ENCODE data around the gene MRPL40.
A peak's percentile ranks its signal among the peaks of the same experiment; 100 is the strongest.
"Not testable (repeated sequence)": the region's sequence is repeated elsewhere in the genome, so short reads cannot be mapped to it uniquely, and the experiment has no call there.

MRPL40 gene

GRCh38 chr22:19440411-19441195 lies 8.3 kb downstream of the MRPL40 start:
- DNase-seq (ENCODE audit: low read depth in 4 of 4, low spot score in 1 of 4), result no peak

DNA sequence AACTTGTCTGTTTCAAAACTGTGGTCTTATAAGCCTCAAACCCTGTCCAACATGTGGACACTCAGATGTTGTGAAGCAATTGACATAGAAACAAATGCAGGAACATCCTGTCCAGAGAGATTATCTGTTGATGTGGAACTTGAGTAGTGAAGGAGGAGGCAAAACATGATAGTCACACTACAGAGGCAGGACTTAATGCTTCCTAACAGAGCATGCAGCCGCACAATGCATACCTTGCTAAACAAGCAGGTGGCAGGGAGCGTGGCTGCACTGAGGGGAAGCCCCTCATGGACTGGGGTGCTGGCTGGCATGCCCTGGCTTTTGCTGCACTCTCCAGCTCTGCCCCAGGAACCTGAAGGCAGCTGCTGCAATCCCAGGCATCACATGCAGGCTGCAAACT lies 9.8 kb downstream of the MRPL40 start:
- DNase-seq (ENCODE audit: low read depth in 4 of 4, low spot score in 1 of 4), result no peak

- DNase-seq (ENCODE audit: low read depth in 4 of 4, low spot score in 1 of 4), result no peak
Measured at GRCh38 chr22:19443544-19444211, 11.3 kb downstream of the MRPL40 start.

DNA sequence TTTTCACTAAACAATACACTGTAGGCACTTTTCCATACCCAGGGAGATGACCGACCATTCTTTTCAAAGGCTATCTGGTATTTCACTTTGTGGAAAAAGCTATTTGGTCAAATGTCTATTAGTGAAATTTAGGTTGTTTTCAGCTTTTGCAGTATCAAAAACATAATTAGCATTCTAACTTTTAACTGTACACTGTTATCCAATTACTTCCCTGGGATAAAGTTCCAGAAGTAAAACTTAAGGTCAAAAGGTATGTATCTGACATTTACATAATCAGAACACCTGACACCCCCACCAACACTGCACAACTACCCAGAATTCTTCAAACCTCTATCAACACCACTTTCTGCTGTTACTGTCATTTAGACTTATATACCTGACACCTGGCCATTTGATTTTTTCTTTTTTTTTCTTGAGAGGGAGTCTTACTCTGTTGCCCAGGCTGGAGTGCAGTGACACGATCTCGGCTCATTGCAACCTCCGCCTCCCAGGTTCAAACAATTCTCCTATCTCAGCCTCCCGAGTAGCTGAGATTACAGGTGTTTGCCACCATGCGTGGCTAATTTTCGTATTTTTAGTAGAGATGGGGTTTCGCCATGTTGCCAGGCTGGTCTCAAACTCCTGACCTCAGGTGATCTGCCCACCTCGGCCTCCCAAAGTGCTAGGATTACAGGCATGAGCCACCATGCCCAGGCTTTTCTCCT lies 13.1 kb downstream of the MRPL40 start:
- DNase-seq (ENCODE audit: low read depth in 4 of 4, low spot score in 1 of 4), result not testable (repeated sequence)

- no peak for DNase-seq (ENCODE audit: low read depth in 4 of 4, low spot score in 1 of 4)
Measured at GRCh38 chr22:19446603-19447329, 14.4 kb downstream of the MRPL40 start.

DNA sequence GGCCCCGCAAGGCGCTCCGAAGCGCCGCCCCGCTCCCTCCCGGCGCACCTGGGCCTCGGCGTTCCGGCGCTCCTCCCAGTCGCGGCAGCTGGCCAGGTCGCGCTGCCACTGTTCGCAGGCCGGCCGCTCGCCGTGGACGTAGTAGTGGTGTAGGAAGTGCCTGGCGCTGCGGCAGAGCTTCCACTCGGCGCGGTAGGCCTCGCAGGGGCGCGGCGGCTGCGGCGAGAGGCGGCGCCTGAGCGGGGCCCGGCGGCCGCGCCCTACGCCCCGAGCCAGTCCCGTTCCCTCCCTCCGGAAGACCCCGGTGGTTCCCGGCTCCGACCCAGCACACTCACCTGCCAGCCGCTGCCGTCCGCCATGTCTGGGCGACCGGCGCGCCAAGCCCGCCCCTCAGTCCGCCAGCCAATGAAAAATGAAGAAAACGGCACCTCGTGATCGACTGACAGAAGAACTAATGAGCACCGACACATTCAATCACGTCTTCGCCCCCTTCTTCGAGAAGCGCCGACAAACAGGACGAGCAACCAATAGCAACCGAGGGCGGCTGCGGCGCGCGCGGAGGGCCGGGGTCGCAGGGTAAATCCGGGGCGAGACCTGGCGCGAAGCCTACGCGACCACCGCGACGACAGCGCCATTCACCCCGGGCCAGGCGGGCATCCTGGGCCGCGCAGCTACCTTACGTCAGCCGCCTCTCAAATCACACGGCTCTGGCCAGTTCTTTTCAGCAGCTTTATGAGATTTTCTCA lies 15.2 kb downstream of the MRPL40 start, which contains the start of gene C22orf39:
C22orf39 (minus strand) TSS at position 382 of the 746 bp plus-strand sequence; CDS start at position 359, 23 bp downstream.
- DNase-seq (ENCODE audit: low read depth in 4 of 4, low spot score in 1 of 4), result peak; percentile 65 to 79 (median 72)

- DNase-seq (ENCODE audit: low read depth in 4 of 4, low spot score in 1 of 4), result no peak
Measured at GRCh38 chr22:19448076-19448607, 15.8 kb downstream of the MRPL40 start.

- DNase-seq (ENCODE audit: low read depth in 4 of 4, low spot score in 1 of 4), result peak in 2 of 4 experiments; percentile 36 to 45
Measured at GRCh38 chr22:19448739-19449421, 16.5 kb downstream of the MRPL40 start.

DNA sequence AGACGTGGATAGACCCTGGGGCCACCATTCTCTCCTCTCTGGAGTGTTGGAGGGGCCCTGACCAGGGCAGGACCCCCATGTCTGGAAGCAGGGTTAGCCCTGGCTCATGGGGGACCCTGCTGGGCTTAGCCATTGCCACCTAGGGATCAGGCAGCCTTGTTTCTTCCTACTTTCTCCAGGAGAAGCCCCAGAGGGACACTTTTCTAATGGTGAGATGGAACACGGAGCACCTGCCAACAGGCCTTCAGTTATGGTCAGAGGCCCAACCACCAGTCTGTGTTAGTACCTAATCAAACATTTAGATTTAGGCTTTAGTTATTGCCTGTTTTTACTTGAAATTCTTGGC lies 17.1 kb downstream of the MRPL40 start:
- no peak for DNase-seq (ENCODE audit: low read depth in 4 of 4, low spot score in 1 of 4)

GRCh38 chr22:19450363-19451175 lies 18.2 kb downstream of the MRPL40 start:
- no peak for DNase-seq (ENCODE audit: low read depth in 4 of 4, low spot score in 1 of 4)

DNA sequence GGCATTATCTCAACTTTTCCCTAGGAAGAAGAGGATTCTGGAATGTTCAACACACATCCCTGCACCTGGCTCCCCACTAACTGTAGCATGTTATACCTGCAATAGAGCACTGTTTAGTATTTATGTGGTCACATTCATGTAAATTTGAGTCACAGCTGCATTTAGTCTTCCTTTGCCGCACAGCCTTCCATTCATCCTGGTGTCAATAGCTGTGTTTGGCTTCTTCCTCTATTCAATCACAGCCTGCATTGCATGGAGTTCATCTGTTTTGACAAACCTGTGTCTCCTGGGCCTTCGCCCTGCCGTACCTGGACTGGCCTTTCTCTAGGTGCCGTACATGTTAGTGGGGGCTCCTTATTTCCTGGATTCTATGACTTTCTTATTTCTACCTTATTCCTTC lies 19.2 kb downstream of the MRPL40 start:
- DNase-seq (ENCODE audit: low read depth in 4 of 4, low spot score in 1 of 4), result no peak

DNA sequence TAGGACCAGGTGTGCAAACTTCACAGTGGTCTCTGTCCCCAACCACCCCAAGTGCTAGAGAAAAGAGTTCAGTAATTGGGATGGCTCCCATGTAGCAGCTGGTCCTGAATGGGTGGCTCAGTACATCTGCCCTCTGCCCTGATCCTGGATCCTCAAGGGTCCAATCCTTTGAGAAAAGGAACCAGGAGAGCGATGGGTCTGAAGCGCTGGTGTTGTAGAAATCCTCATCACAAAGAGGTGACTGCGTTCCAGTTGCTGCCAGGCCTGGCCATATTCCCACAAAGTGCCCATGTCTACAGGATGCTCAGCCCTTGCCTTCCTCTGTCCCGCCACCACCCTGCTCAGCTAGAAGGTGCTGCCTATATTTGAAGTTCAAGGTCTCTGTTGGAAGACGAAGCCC lies 21.4 kb downstream of the MRPL40 start:
- no peak for DNase-seq (ENCODE audit: low read depth in 4 of 4, low spot score in 1 of 4)

DNA sequence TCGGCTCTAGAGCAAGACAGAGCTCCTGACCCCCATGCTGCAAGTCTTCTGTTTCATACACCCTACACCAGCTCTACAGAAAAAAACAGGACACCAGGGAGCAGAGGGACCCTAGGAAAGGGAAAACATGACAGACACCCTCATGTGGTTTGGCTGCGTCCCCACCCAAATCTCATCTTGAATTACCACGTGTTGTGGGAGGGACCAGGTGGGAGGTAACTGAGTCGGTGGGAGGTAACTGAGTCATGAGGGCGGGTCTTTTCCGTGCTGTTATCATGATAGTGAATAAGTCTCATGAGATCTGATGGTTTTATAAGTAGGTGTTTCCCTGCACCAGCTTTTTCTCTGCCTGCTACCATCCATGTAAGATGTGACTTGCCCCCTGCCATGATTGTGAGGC lies 21.8 kb downstream of the MRPL40 start:
- no peak for DNase-seq (ENCODE audit: low read depth in 4 of 4, low spot score in 1 of 4)

DNA sequence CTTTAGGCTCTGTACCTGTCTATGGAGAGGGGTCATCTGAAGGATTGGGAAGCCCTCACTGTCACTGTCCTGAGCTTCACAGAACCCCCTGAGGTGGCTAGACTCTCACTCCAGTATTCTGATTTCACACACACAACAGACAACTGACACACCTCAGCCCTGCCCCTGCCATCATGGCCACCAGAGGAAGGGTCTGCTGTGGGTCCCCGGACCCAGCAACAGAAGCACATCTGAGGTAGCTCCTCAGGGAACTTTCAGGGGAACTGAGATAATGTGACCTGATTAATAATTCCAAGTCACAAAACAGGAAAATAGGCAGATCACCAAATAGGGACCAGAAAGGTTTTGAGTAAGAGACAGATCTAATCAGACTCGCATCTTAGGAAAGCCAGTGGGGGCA lies 22.7 kb downstream of the MRPL40 start:
- no peak for DNase-seq (ENCODE audit: low read depth in 4 of 4, low spot score in 1 of 4)

- no peak for DNase-seq (ENCODE audit: low read depth in 4 of 4, low spot score in 1 of 4)
Measured at GRCh38 chr22:19455585-19456370, 23.4 kb downstream of the MRPL40 start.

GRCh38 chr22:19456541-19456940 lies 24.2 kb downstream of the MRPL40 start:
- no peak for DNase-seq (ENCODE audit: low read depth in 4 of 4, low spot score in 1 of 4)

DNA sequence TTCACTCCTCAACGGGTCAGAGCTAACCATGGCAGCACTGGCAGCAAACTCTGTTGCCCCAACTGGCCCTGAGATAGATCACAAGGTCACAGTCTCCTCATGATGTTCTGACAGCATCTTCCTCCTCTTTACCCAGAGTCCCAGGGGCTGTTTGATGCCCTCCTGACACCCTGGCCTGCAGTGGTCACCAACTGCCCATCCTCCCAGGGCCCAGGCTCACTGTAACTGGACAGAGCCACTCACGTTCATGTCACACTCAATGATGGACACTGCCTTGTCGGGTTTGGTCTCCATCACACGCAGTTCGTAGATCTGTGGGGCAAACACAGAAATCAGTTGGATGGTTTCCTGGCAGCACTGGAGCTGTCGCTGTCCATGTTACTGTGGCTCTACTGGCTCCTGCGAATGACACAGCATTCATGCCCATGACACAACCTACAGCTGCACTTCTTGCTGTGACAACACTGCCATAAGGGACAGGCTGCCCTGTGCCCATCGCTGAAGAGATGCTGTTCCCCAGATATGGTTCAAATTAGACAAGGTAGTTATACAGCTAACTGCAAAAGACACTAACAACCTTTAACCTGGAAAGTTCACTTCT lies 25.6 kb downstream of the MRPL40 start:
- DNase-seq (ENCODE audit: low read depth in 4 of 4, low spot score in 1 of 4), result no peak

DNA sequence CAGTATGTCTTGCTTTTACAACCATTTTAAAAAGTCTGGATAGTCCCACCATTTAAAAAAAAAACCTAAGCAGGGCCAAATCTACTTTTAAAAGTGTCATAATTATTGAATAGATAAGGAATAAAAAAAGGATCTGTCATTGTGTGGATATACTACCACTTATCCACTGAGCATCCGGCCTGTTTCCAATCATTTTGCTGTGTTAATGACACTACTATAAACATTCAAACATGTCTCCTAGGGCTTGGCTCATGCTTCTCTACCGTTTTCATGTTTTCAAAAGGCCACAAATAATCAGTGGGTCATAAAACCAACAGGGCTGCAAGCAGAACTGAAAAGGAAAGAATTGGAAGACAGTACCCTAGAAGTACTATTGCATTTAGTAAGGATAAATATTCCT lies 27.7 kb downstream of the MRPL40 start:
- DNase-seq (ENCODE audit: low read depth in 4 of 4, low spot score in 1 of 4), result no peak
